Activated T-helper 2 cell treated with anti-CD3 and anti-CD28 coated beads, Interferon-gamma antibody, Interleukin-2, Interleukin-4, amounts not matched to agents 10 μg/mL and 5 μg/mL and 100 μg/mL, durations not matched to agents 14 hours and 24 hours and 36 hours (primary cell): ENCODE measurements around the gene CFHR1. TPM values are rescaled to one million over a fixed set of nuclear protein-coding genes. Genes with fewer than 3 reads are reported as not detected.
"Not testable (repeated sequence)": the region's sequence is repeated elsewhere in the genome, so short reads cannot be mapped to it uniquely, and the experiment has no call there.

ENCODE experiments used
- DNase-seq: peaks from one replicate; pipeline ENCODE4 v3.0.0; 2021; ENCODE audit warnings: low spot score
- H3K27ac Mint-ChIP-seq: one replicate; pipeline ENCODE4 v1.8.0; 2021; ENCODE audit warnings: mixed read lengths
- H3K27me3 Mint-ChIP-seq: one replicate; pipeline ENCODE4 v1.8.0; 2021; ENCODE audit warnings: low read depth, mixed read lengths
- H3K36me3 Mint-ChIP-seq: one replicate; pipeline ENCODE4 v1.8.0; 2021; ENCODE audit warnings: low read depth, mixed read lengths
- H3K4me1 Mint-ChIP-seq: one replicate; pipeline ENCODE4 v1.8.0; 2021; ENCODE audit warnings: low read depth, mixed read lengths
- H3K4me3 Mint-ChIP-seq: one replicate; pipeline ENCODE4 v1.8.0; 2021; ENCODE audit warnings: low read depth, mild to moderate bottlenecking, moderate library complexity, mixed read lengths
- H3K9me3 Mint-ChIP-seq: one replicate; pipeline ENCODE4 v1.8.0; 2021; ENCODE audit warnings: mixed read lengths
- intact Hi-C: fragments of 100-400 bp; cut with micrococcal nuclease; formaldehyde crosslinking; loops from one replicate; pipeline ENCODE4 v1.15.1; 2023
- total RNA-seq: library from RNA; stranded (reverse); gene quantifications from 2 replicates; pipeline ENCODE4 v1.2.3, GENCODE V29; 2022

CFHR1 gene
- total RNA-seq, 1 donor from 2014 or later, result not detected

- DNase-seq, H3K27ac Mint-ChIP-seq, H3K4me3 Mint-ChIP-seq, H3K4me1 Mint-ChIP-seq, H3K27me3 Mint-ChIP-seq, H3K9me3 Mint-ChIP-seq, intact Hi-C loops, H3K36me3 Mint-ChIP-seq: not testable (repeated sequence)
Measured at GRCh38 chr1:196827860-196828259, 8.3 kb downstream of the CFHR1 start.

GRCh38 chr1:196849613-196850492 is 30.3 kb downstream of the CFHR1 start:
- H3K4me3 Mint-ChIP-seq, intact Hi-C loops, H3K4me1 Mint-ChIP-seq, H3K27ac Mint-ChIP-seq, H3K9me3 Mint-ChIP-seq, DNase-seq, H3K36me3 Mint-ChIP-seq, H3K27me3 Mint-ChIP-seq: not testable (repeated sequence)

- no peak for DNase-seq
- H3K27me3 Mint-ChIP-seq, result no peaks in the 10 kb centered on the region
- intact Hi-C loops, result loop anchor here (5.0 kb wide), 1 partner anchor 109 kb away; no protein-coding TSS in a partner anchor
- H3K4me1 Mint-ChIP-seq, result no peaks in the 10 kb centered on the region
- H3K36me3 Mint-ChIP-seq, result no peaks in the 10 kb centered on the region
- no peaks in the 10 kb centered on the region for H3K9me3 Mint-ChIP-seq
- no peak overlapping the region for H3K4me3 Mint-ChIP-seq
- H3K27ac Mint-ChIP-seq, result no peak overlapping the region
Measured at GRCh38 chr1:196856053-196856452, 36.5 kb downstream of the CFHR1 start.

GRCh38 chr1:196857188-196857587 is 37.7 kb downstream of the CFHR1 start:
- intact Hi-C loops, result loop anchor here (5.0 kb wide), 1 partner anchor 110 kb away; no protein-coding TSS in a partner anchor
- H3K4me3 Mint-ChIP-seq, result no peak overlapping the region
- no peaks in the 10 kb centered on the region for H3K4me1 Mint-ChIP-seq
- H3K27me3 Mint-ChIP-seq, result no peaks in the 10 kb centered on the region
- H3K27ac Mint-ChIP-seq, result no peak overlapping the region
- DNase-seq, result no peak
- H3K9me3 Mint-ChIP-seq, result no peaks in the 10 kb centered on the region
- H3K36me3 Mint-ChIP-seq, result no peaks in the 10 kb centered on the region

- Mint-ChIP-seq H3K36me3 (no peaks in the 10 kb centered on the region), H3K4me1 (no peaks in the 10 kb centered on the region), H3K9me3 (no peaks in the 10 kb centered on the region), H3K27ac (no peak overlapping the region), H3K27me3 (no peaks in the 10 kb centered on the region), H3K4me3 (no peak overlapping the region)
- intact Hi-C loops, result loop anchor here (5.0 kb wide), 1 partner anchor 112 kb away; no protein-coding TSS in a partner anchor
- DNase-seq, result no peak
Measured at GRCh38 chr1:196858811-196859210, 39.3 kb downstream of the CFHR1 start.

GRCh38 chr1:196860323-196860884 is 40.9 kb downstream of the CFHR1 start:
- no peaks in the 10 kb centered on the region for H3K4me1 Mint-ChIP-seq
- DNase-seq, result no peak
- H3K27me3 Mint-ChIP-seq, result no peaks in the 10 kb centered on the region
- no peaks in the 10 kb centered on the region for H3K36me3 Mint-ChIP-seq
- intact Hi-C loops, result no loop called here
- no peak overlapping the region for H3K4me3 Mint-ChIP-seq
- H3K27ac Mint-ChIP-seq, result no peak overlapping the region
- no peaks in the 10 kb centered on the region for H3K9me3 Mint-ChIP-seq

GRCh38 chr1:196861429-196861828 is 41.9 kb downstream of the CFHR1 start:
- Mint-ChIP-seq H3K4me1 (no peaks in the 10 kb centered on the region), H3K27ac (no peak overlapping the region), H3K4me3 (no peak overlapping the region), H3K36me3 (no peaks in the 10 kb centered on the region), H3K9me3 (no peaks in the 10 kb centered on the region), H3K27me3 (no peaks in the 10 kb centered on the region)
- intact Hi-C loops, result no loop called here
- DNase-seq, result no peak

- Mint-ChIP-seq H3K4me3 (no peak overlapping the region), H3K27me3 (no peaks in the 10 kb centered on the region), H3K4me1 (no peaks in the 10 kb centered on the region), H3K27ac (no peak overlapping the region), H3K36me3 (no peaks in the 10 kb centered on the region), H3K9me3 (no peaks in the 10 kb centered on the region)
- intact Hi-C loops, result no loop called here
- no peak for DNase-seq
Measured at GRCh38 chr1:196866974-196867373, 47.4 kb downstream of the CFHR1 start.

- Mint-ChIP-seq H3K36me3 (no peaks in the 10 kb centered on the region), H3K9me3 (no peaks in the 10 kb centered on the region), H3K4me1 (no peaks in the 10 kb centered on the region), H3K27ac (no peak overlapping the region), H3K4me3 (no peak overlapping the region), H3K27me3 (peaks cover 2% of the 10 kb centered on the region)
- intact Hi-C loops, result no loop called here
- DNase-seq, result no peak
Measured at GRCh38 chr1:196873385-196873784, 53.9 kb downstream of the CFHR1 start.

- Mint-ChIP-seq H3K9me3 (no peaks in the 10 kb centered on the region), H3K36me3 (no peaks in the 10 kb centered on the region), H3K4me1 (no peaks in the 10 kb centered on the region), H3K27me3 (peaks cover 2% of the 10 kb centered on the region), H3K27ac (no peak overlapping the region), H3K4me3 (no peak overlapping the region)
- DNase-seq, result no peak
- intact Hi-C loops, result no loop called here
Measured at GRCh38 chr1:196875935-196876334, 56.4 kb downstream of the CFHR1 start.

GRCh38 chr1:196877964-196878363 is 58.4 kb downstream of the CFHR1 start:
- no peaks in the 10 kb centered on the region for H3K9me3 Mint-ChIP-seq
- H3K27me3 Mint-ChIP-seq, result peaks cover 2% of the 10 kb centered on the region
- H3K4me3 Mint-ChIP-seq, result no peak overlapping the region
- intact Hi-C loops, result no loop called here
- no peaks in the 10 kb centered on the region for H3K4me1 Mint-ChIP-seq
- DNase-seq, result no peak
- H3K36me3 Mint-ChIP-seq, result no peaks in the 10 kb centered on the region
- no peak overlapping the region for H3K27ac Mint-ChIP-seq
